SU-DHL-6 (cell line): ENCODE data around the gene SUPT4H1.

ENCODE experiments used
- CTCF ChIP-seq: fragments of 200-600 bp; sonication (generic); IDR thresholded peaks from one replicate; pipeline ENCODE4 v1.5.1; 2017; ENCODE audit warnings: antibody characterized with exemption, mild to moderate bottlenecking, low read length, moderate library complexity; ENCODE audit not compliant: insufficient read depth, poor library complexity, severe bottlenecking
- EZH2phosphoT487 ChIP-seq: fragments of 200-600 bp; sonication (generic), shearing (Covaris generic); conservative IDR thresholded peaks from 2 replicates; pipeline ENCODE4 v1.6.1; 2018; ENCODE audit warnings: mild to moderate bottlenecking, antibody characterized with exemption, low read length, moderate library complexity, mixed read lengths

GRCh38 chr17:58371300-58371950, 19.4 kb upstream of the SUPT4H1 start:
- TF ChIP-seq CTCF: no peak
- TF ChIP-seq EZH2phosphoT487: no peak
